OCI-LY3 (cell line): ENCODE measurements around the gene NDUFA13.

ENCODE experiments used
- H2AFZ ChIP-seq: fragments of 200-600, 300-600 bp; shearing (Covaris generic); 2 replicates; pipeline ENCODE4 v1.6.0; 2014; ENCODE audit warnings: antibody characterized with exemption, low read depth, low read length
- H3K27ac ChIP-seq: fragments of 200-600, 300-600 bp; sonication (generic); 2 replicates; pipeline ENCODE4 v1.5.1; 2014; ENCODE audit warnings: mild to moderate bottlenecking, low read length, moderate library complexity, mixed read lengths
- H3K27me3 ChIP-seq: fragments of 200-600, 300-600 bp; sonication (generic); 2 replicates; pipeline ENCODE4 v1.6.1; 2014; ENCODE audit warnings: low read depth, low read length, mixed read lengths
- H3K36me3 ChIP-seq: fragments of 200-600, 300-600 bp; sonication (generic); replicated peaks from 2 replicates; pipeline ENCODE3; 2014; ENCODE audit warnings: low read depth, low read length, mixed read lengths
- H3K4me1 ChIP-seq: fragments of 300-600, 200-600 bp; sonication (generic); 2 replicates; pipeline ENCODE4 v1.6.1; 2014; ENCODE audit warnings: low read length, mixed read lengths
- H3K4me2 ChIP-seq: fragments of 200-600, 300-600 bp; sonication (generic); 2 replicates; pipeline ENCODE4 v1.6.1; 2014; ENCODE audit warnings: low read length, mixed read lengths
- H3K4me3 ChIP-seq: fragments of 300-600, 200-600 bp; sonication (generic); 2 replicates; pipeline ENCODE4 v1.5.1; 2014; ENCODE audit warnings: antibody characterized with exemption, mild to moderate bottlenecking, low read length, moderate library complexity
- H3K79me2 ChIP-seq: fragments of 300-600, 200-600 bp; shearing (Covaris generic); 2 replicates; pipeline ENCODE4 v1.6.1; 2014; ENCODE audit warnings: mild to moderate bottlenecking, low read length, mixed read lengths
- H3K9ac ChIP-seq: fragments of 300-600, 200-600 bp; shearing (Covaris generic); 2 replicates; pipeline ENCODE4 v1.6.0; 2014; ENCODE audit warnings: mild to moderate bottlenecking, low read length, moderate library complexity
- H3K9me3 ChIP-seq: fragments of 200-600, 300-600 bp; shearing (Covaris generic); 2 replicates; pipeline ENCODE4 v1.6.1; 2014; ENCODE audit warnings: low read length, mixed read lengths; ENCODE audit not compliant: insufficient read depth
- H4K20me1 ChIP-seq: fragments of 200-600, 300-600 bp; sonication (generic); 2 replicates; pipeline ENCODE4 v1.6.1; 2016; ENCODE audit warnings: low read length, mixed read lengths; ENCODE audit not compliant: insufficient read depth
- CTCF ChIP-seq: fragments of 200-600, 300-600 bp; sonication (generic); IDR thresholded peaks from 2 replicates; pipeline ENCODE4 v1.5.1; 2014; ENCODE audit warnings: antibody characterized with exemption, low read length, low read depth
- EZH2phosphoT487 ChIP-seq: fragments of 200-600 bp; shearing (Covaris generic); IDR thresholded peaks from 2 replicates; pipeline ENCODE4 v1.6.1; 2018; ENCODE audit warnings: antibody characterized with exemption, mixed run types, low read depth

The NDUFA13 gene

DNA sequence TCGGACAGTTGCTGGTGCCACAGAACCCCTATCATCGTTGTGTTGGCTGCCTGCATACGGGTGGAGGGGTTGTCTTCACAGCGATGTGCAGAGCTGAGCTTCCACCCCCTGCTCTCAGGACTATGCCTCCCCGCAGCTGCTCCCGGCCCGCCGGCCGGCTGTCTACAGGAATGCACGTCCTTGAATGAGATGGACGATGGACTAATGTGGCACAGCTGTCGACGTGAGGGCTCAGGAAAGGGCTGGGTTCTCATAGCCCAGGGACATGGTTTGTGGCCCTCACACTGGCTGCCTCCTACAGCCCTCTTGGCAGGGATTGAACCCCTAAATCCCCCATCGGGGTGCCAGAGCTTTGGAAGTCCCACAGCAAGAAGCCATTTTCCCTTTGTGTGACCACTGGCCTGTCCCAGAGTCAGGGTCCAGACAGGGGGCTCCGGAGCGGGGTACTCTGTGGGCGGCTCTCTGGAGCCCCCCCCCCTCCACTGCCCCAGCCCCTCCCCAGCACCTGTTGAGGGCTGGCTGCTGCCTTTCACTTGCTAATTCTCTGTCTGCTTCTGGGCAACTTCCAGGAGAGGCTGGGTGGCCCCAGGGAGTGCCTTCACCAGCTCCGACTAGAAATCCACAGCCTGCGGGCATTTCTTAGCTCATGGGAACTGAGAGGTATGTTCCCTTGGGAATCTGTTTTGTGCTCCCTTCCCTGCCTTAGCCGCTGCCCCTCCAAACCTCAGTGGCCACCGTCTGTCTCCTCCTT lies 40.8 kb upstream of the NDUFA13 start:
- no peak overlapping the region for H3K27ac ChIP-seq
- peaks cover 93% of the 10 kb centered on the region for H3K79me2 ChIP-seq
- H3K9me3 ChIP-seq: no peaks in the 10 kb centered on the region
- peaks cover 45% of the 10 kb centered on the region for H4K20me1 ChIP-seq
- peaks cover 15% of the 10 kb centered on the region for H3K36me3 ChIP-seq
- no peaks in the 10 kb centered on the region for H3K27me3 ChIP-seq
- peaks cover 45% of the 10 kb centered on the region for H3K4me1 ChIP-seq
- H3K4me3 ChIP-seq: no peak overlapping the region
- H3K4me2 ChIP-seq: no peak overlapping the region
- TF ChIP-seq EZH2phosphoT487: no peak
- TF ChIP-seq CTCF: no peak
- H2AFZ ChIP-seq: no peak overlapping the region
- no peak overlapping the region for H3K9ac ChIP-seq

- Histone ChIP-seq H3K36me3 (peaks cover 11% of the 10 kb centered on the region), H3K4me2 (no peak overlapping the region), H3K9me3 (no peaks in the 10 kb centered on the region), H3K9ac (no peak overlapping the region), H4K20me1 (peaks cover 54% of the 10 kb centered on the region), H3K27ac (no peak overlapping the region), H3K4me3 (no peak overlapping the region), H3K79me2 (peaks cover 94% of the 10 kb centered on the region), H3K4me1 (peaks cover 49% of the 10 kb centered on the region), H3K27me3 (no peaks in the 10 kb centered on the region), H2AFZ (no peak overlapping the region)
- TF ChIP-seq CTCF (peak; percentile 45), EZH2phosphoT487 (no peak)
Measured at GRCh38 chr19:19475849-19476828, 39.9 kb upstream of the NDUFA13 start.

DNA sequence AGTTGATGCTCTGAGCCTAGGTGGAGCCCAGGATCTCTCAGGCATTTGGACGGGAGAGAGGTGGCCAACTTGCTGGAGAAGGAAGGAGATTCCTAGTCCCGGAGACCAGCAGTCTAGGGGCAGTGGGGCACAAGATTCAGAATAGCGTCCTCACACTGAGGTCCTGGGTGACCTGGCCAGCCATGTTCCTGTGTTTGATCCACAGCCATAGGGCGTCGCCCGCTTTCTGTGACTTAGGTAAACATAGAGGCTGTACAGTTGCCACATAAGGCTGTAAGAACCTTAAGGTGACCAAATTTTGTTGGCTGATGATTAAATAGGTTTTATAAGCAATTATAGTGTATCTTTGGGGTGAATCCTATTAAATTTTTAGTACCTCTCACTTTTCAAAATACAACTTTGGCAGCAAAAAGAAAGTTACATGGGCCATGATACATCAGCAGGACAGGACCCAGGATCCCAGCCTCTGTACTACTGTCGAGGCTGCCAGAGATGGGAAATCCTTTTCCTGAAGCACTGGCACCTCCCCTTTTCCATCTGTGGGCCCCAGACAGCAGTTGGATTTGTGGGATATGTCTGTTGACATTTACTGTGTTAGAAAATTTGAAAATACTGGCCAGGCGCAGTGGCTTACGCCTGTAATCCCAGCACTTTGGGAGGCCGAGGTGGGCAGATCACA lies 38.2 kb upstream of the NDUFA13 start:
- H3K9me3 ChIP-seq: no peaks in the 10 kb centered on the region
- peaks cover 61% of the 10 kb centered on the region for H3K4me1 ChIP-seq
- H3K79me2 ChIP-seq: peaks cover 93% of the 10 kb centered on the region
- TF ChIP-seq EZH2phosphoT487 (no peak), CTCF (no peak)
- H3K27me3 ChIP-seq: no peaks in the 10 kb centered on the region
- no peak overlapping the region for H3K27ac ChIP-seq
- H3K4me3 ChIP-seq: no peak overlapping the region
- peaks cover 57% of the 10 kb centered on the region for H4K20me1 ChIP-seq
- no peak overlapping the region for H3K4me2 ChIP-seq
- H2AFZ ChIP-seq: no peak overlapping the region
- no peak overlapping the region for H3K9ac ChIP-seq
- peaks cover 13% of the 10 kb centered on the region for H3K36me3 ChIP-seq
